H1 (cell line): ENCODE results near the gene ITPR3. TPM values are rescaled to one million over a fixed set of nuclear protein-coding genes. Genes with fewer than 3 reads are reported as not detected.

ENCODE experiments used
- CTCF ChIA-PET: fragments of 300-600 bp; sonication (Branson Sonifier 250); formaldehyde crosslinking; loops from one replicate; lab custom pipeline; 2021; ENCODE audit not compliant: partially characterized antibody; lab: Charles Lee
- POLR2A ChIA-PET: fragments of 300-600 bp; sonication (Branson Sonifier 250); formaldehyde crosslinking; loops from one replicate; lab custom pipeline; 2021; ENCODE audit warnings: inconsistent platforms; ENCODE audit not compliant: partially characterized antibody; lab: Charles Lee
- DNase-seq, 2 experiments: peaks; one replicate each; pipeline versions ENCODE4 v3.0.0 to v3.0.0-alpha.2; 2010 to 2022; ENCODE audit warnings: low spot score in 2 of 2, low read depth in 1 of 2, mixed read lengths in 1 of 2
- FAIRE-seq: peaks from 2 replicates; lab custom pipeline; 2011; peaks lifted over from hg19 to GRCh38; lab: Jason Lieb, UNC
- H2AFZ ChIP-seq: 2 replicates; pipeline ENCODE4 v1.8.1; 2012; ENCODE audit warnings: low read length, inconsistent platforms
- H2AK5ac ChIP-seq: 2 replicates; pipeline ENCODE4 v1.6.1; 2013; ENCODE audit warnings: low read depth, low read length
- H2BK120ac ChIP-seq: replicated peaks from 2 replicates; pipeline ENCODE3; 2013; ENCODE audit warnings: low read depth, low read length, inconsistent platforms
- H2BK12ac ChIP-seq: 2 replicates; pipeline ENCODE4 v1.6.1; 2013; ENCODE audit warnings: low read depth, low read length
- H2BK15ac ChIP-seq: 2 replicates; pipeline ENCODE4 v1.6.1; 2013; ENCODE audit warnings: low read length
- H2BK20ac ChIP-seq: 2 replicates; pipeline ENCODE4 v1.6.1; 2013; ENCODE audit warnings: low read length
- H2BK5ac ChIP-seq: 2 replicates; pipeline ENCODE4 v1.6.1; 2013; ENCODE audit warnings: low read depth, low read length
- H3K14ac ChIP-seq: 2 replicates; pipeline ENCODE4 v1.6.1; 2013; ENCODE audit warnings: inconsistent platforms; ENCODE audit not compliant: insufficient read length
- H3K18ac ChIP-seq: 2 replicates; pipeline ENCODE4 v1.6.1; 2013; ENCODE audit warnings: low read length; ENCODE audit errors: extremely low read depth
- H3K23ac ChIP-seq: 2 replicates; pipeline ENCODE4 v1.6.1; 2013; ENCODE audit warnings: inconsistent platforms; ENCODE audit not compliant: insufficient read length
- H3K23me2 ChIP-seq: 2 replicates; pipeline ENCODE4 v1.6.1; 2013; ENCODE audit warnings: low read depth, low read length
- H3K27ac ChIP-seq: 2 replicates; pipeline ENCODE4 v1.6.1; 2011; ENCODE audit warnings: low read depth, low read length, inconsistent platforms
- H3K27me3 ChIP-seq, 4 experiments: replicated peaks in 1 of 4; 1 replicate in 1 of 4; 2 replicates in 3 of 4; pipeline versions ENCODE4 v1.6.1 to v1.8.1; 2011 to 2013; ENCODE audit warnings: low read length in 3 of 4, mild to moderate bottlenecking in 3 of 4, inconsistent platforms in 2 of 4, mixed read lengths in 2 of 4, moderate library complexity in 1 of 4; ENCODE audit not compliant: control insufficient read depth in 3 of 4, insufficient read depth in 3 of 4; ENCODE audit errors: extremely low read depth in 1 of 4
- H3K36me3 ChIP-seq, 4 experiments: 2 replicates each; pipeline versions ENCODE4 v1.6.1 to v1.8.1; 2011 to 2013; ENCODE audit warnings: mild to moderate bottlenecking in 4 of 4, low read length in 3 of 4, moderate library complexity in 2 of 4, control low read depth in 1 of 4, inconsistent platforms in 1 of 4; ENCODE audit not compliant: insufficient read depth in 4 of 4, control insufficient read depth in 2 of 4
- H3K4ac ChIP-seq: replicated peaks from 2 replicates; pipeline ENCODE3; 2013; ENCODE audit warnings: low read length, low read depth, mixed read lengths, inconsistent platforms; ENCODE audit not compliant: insufficient read length
- H3K4me1 ChIP-seq, 4 experiments: replicated peaks in 1 of 4; 1 replicate in 1 of 4; 2 replicates in 3 of 4; pipeline versions ENCODE4 v1.6.1 to v1.8.1; 2011 to 2013; ENCODE audit warnings: low read length in 3 of 4, inconsistent platforms in 2 of 4, mixed read lengths in 1 of 4; ENCODE audit not compliant: insufficient read depth in 4 of 4, control insufficient read depth in 3 of 4
- H3K4me2 ChIP-seq, 2 experiments: 2 replicates each; pipeline versions ENCODE4 v1.6.1 to v1.8.1; 2011 to 2013; ENCODE audit warnings: low read depth in 2 of 2, low read length in 2 of 2, control low read depth in 1 of 2, inconsistent platforms in 1 of 2, mild to moderate bottlenecking in 1 of 2; ENCODE audit not compliant: insufficient read depth in 1 of 2
- H3K4me3 ChIP-seq, 4 experiments: fragments of 200-600, 300-600 bp in 1 of 4; sonication (generic), shearing (Covaris generic), sonication (Bioruptor Twin) in 1 of 4; 2 replicates each; pipeline versions ENCODE4 v1.5.1 to v1.8.1; 2011 to 2016; ENCODE audit warnings: low read length in 4 of 4, low read depth in 3 of 4, control low read depth in 2 of 4, inconsistent platforms in 2 of 4, mild to moderate bottlenecking in 2 of 4, mixed read lengths in 1 of 4, moderate library complexity in 1 of 4; ENCODE audit not compliant: insufficient read depth in 2 of 4; ENCODE audit errors: extremely low read depth in 1 of 4
- H3K56ac ChIP-seq: replicated peaks from 2 replicates; pipeline ENCODE3; 2013; ENCODE audit warnings: low read depth, mild to moderate bottlenecking, mixed read lengths, low read length, inconsistent platforms; ENCODE audit not compliant: insufficient read length
- H3K79me1 ChIP-seq: 2 replicates; pipeline ENCODE4 v1.6.1; 2013; ENCODE audit warnings: low read depth, low read length, control low read depth
- H3K79me2 ChIP-seq, 2 experiments: 2 replicates each; pipeline versions ENCODE4 v1.6.1 to v1.8.1; 2012 to 2013; ENCODE audit warnings: low read length in 2 of 2, mild to moderate bottlenecking in 2 of 2, inconsistent platforms in 1 of 2; ENCODE audit not compliant: insufficient read depth in 2 of 2, control insufficient read depth in 1 of 2
- H3K9ac ChIP-seq, 4 experiments: replicated peaks in 1 of 4; 1 replicate in 1 of 4; 2 replicates in 3 of 4; pipeline versions ENCODE4 v1.6.1 to v1.8.1; 2011 to 2013; ENCODE audit warnings: low read depth in 3 of 4, low read length in 3 of 4, control low read depth in 2 of 4, mild to moderate bottlenecking in 2 of 4, moderate library complexity in 2 of 4, inconsistent platforms in 1 of 4; ENCODE audit errors: extremely low read depth in 1 of 4
- H3K9me3 ChIP-seq, 2 experiments: 2 replicates each; pipeline versions ENCODE4 v1.6.1 to v1.8.1; 2012 to 2013; ENCODE audit warnings: mild to moderate bottlenecking in 2 of 2, moderate library complexity in 2 of 2, control low read depth in 1 of 2, inconsistent platforms in 1 of 2, low read depth in 1 of 2, low read length in 1 of 2, mixed read lengths in 1 of 2; ENCODE audit not compliant: insufficient read depth in 2 of 2
- H4K20me1 ChIP-seq, 2 experiments: replicated peaks in 1 of 2; 2 replicates each; pipeline versions ENCODE3 to v1.8.1; 2011 to 2013; ENCODE audit warnings: inconsistent platforms in 2 of 2, low read length in 2 of 2, mild to moderate bottlenecking in 1 of 2; ENCODE audit not compliant: insufficient read depth in 2 of 2, control insufficient read depth in 1 of 2
- H4K5ac ChIP-seq: 2 replicates; pipeline ENCODE4 v1.6.1; 2013; ENCODE audit warnings: low read length, low read depth, mixed read lengths, inconsistent platforms; ENCODE audit not compliant: insufficient read length
- H4K8ac ChIP-seq: 2 replicates; pipeline ENCODE4 v1.8.0; 2013; ENCODE audit warnings: mild to moderate bottlenecking, moderate library complexity, low read length, inconsistent platforms; ENCODE audit not compliant: insufficient read depth; ENCODE audit errors: extremely low read depth
- H4K91ac ChIP-seq: replicated peaks from 2 replicates; pipeline ENCODE3; 2013; ENCODE audit warnings: low read length, mixed read lengths, inconsistent platforms; ENCODE audit not compliant: insufficient read length
- ATF2 ChIP-seq: IDR thresholded peaks from 2 replicates; pipeline ENCODE4 v1.6.1; 2012; ENCODE audit warnings: low read length, inconsistent platforms
- CHD1 ChIP-seq: IDR thresholded peaks from 2 replicates; pipeline ENCODE4 v1.6.1; 2012; ENCODE audit warnings: low read depth, low read length, improper control_type of control experiment
- E2F6 ChIP-seq: IDR thresholded peaks from 2 replicates; pipeline ENCODE4 v1.6.1; 2012; ENCODE audit warnings: inconsistent platforms
- JUND ChIP-seq: IDR thresholded peaks from 2 replicates; pipeline ENCODE4 v1.6.1; 2011; ENCODE audit warnings: mild to moderate bottlenecking, improper control_type of control experiment, low read length
- KDM4A ChIP-seq: IDR thresholded peaks from one replicate; pipeline ENCODE4 v1.7.1; 2012; ENCODE audit warnings: low read depth, mild to moderate bottlenecking, moderate library complexity, low read length, inconsistent platforms; ENCODE audit not compliant: severe bottlenecking
- MAX ChIP-seq: IDR thresholded peaks from 2 replicates; pipeline ENCODE4 v1.6.1; 2012; ENCODE audit warnings: inconsistent platforms
- POLR2A ChIP-seq, 2 experiments: IDR thresholded peaks; 1 replicate in 1 of 2; 2 replicates in 1 of 2; pipeline ENCODE4 v1.6.1; 2011; ENCODE audit warnings: low read depth in 2 of 2, low read length in 2 of 2, mild to moderate bottlenecking in 2 of 2; ENCODE audit errors: control extremely low read depth in 1 of 2
- SAP30 ChIP-seq: fragments of 300-600 bp; sonication (generic); IDR thresholded peaks from 2 replicates; pipeline ENCODE4 v1.7.1; 2012; ENCODE audit warnings: low read length, moderate library complexity, mild to moderate bottlenecking, inconsistent platforms; ENCODE audit not compliant: insufficient read depth, insufficient replicate concordance
- SP2 ChIP-seq: IDR thresholded peaks from 2 replicates; pipeline ENCODE4 v1.6.1; 2012; ENCODE audit warnings: mild to moderate bottlenecking, low read length, inconsistent platforms
- SUZ12 ChIP-seq: fragments of 200-600 bp; sonication (generic); IDR thresholded peaks from 2 replicates; pipeline ENCODE4 v1.6.1; 2012; ENCODE audit warnings: mild to moderate bottlenecking, inconsistent platforms, low read length, moderate library complexity, mixed read lengths
- TAF1 ChIP-seq: IDR thresholded peaks from 2 replicates; pipeline ENCODE4 v1.6.1; 2011; ENCODE audit warnings: mild to moderate bottlenecking, low read depth, low read length
- YY1 ChIP-seq: IDR thresholded peaks from 2 replicates; pipeline ENCODE4 v1.6.1; 2011; ENCODE audit warnings: low read depth, mild to moderate bottlenecking, low read length
- WGBS, 2 experiments: shearing (Covaris generic) in 1 of 2; methylation state at CpG; one replicate each; pipeline versions ENCODE4 v1.1.6 to v1.1.7; 2013 to 2015; ENCODE audit warnings: low lambda C conversion rate in 2 of 2, mixed read lengths in 2 of 2, inconsistent platforms in 1 of 2, low coverage in 1 of 2, missing lambda C conversion rate in 1 of 2; ENCODE audit not compliant: insufficient replicate concordance in 2 of 2, insufficient coverage in 1 of 2, insufficient read length in 1 of 2; ENCODE audit errors: extremely low coverage in 1 of 2, missing lambda C conversion rate in 1 of 2; 5-methylcytosine and 5-hydroxymethylcytosine counted together
- polyA plus RNA-seq, 7 experiments: library from polyadenylated mRNA; depleted of rRNA in 3 of 7; stranded (reverse) in 5 of 7; unstranded in 2 of 7; fragments of >200 nt in 5 of 7; fragments of 200-250 nt in 2 of 7; gene quantifications; 1 replicate in 5 of 7; 2 replicates in 1 of 7; 4 replicates in 1 of 7; pipeline versions ENCODE4 v1.2.1 to v1.2.3, GENCODE V29; 2011 to 2013; ENCODE audit warnings: missing spikeins in 2 of 7, mixed read lengths in 2 of 7
- total RNA-seq: library from RNA; stranded (reverse); fragmentation: NEBNext Ultra II Directional; extraction: Animal tissue kit (Norgen Biotek cat#: 25700); gene quantifications from 2 replicates; pipeline ENCODE4 v1.2.1, GENCODE V29; 2021

The ITPR3 gene
- total and polyA plus RNA-seq, 2 of the 8 experiments (the other 6 are each of a cell fraction or from before 2014, with no cell fraction given) = 29.1 to 45.7 TPM

- peaks cover 7 to 23% (median 14%) of the 10 kb centered on the region in 4 experiments for H3K4me1 ChIP-seq
- no peak overlapping the region for H3K23ac ChIP-seq
- H3K56ac ChIP-seq = no peak overlapping the region
- H2BK12ac ChIP-seq = no peak overlapping the region
- no peak overlapping the region for H3K4ac ChIP-seq
- H3K4me3 ChIP-seq = no peak overlapping the region
- H4K5ac ChIP-seq = no peak overlapping the region
- peaks cover 7% of the 10 kb centered on the region; the same call in 1 of the 2 replicates for H3K23me2 ChIP-seq
- H3K18ac ChIP-seq = no peak overlapping the region
- H2AFZ ChIP-seq = no peak overlapping the region
- peaks cover 6% of the 10 kb centered on the region for H3K79me1 ChIP-seq
- 94% methylated on average over 3 of the region's 3 CpGs; no CpG with 5 or more reads in 1 of the 2 experiments for WGBS, 2 experiments
- H3K27me3 ChIP-seq = no peaks in the 10 kb centered on the region; a peak in 2 of 7 replicates
- no peak overlapping the region for H4K8ac ChIP-seq
- TF ChIP-seq SP2 (no peak), E2F6 (no peak), MAX (no peak), TAF1 (no peak), CHD1 (no peak), KDM4A (no peak), YY1 (no peak), SAP30 (no peak), JUND (no peak), SUZ12 (no peak), ATF2 (no peak), POLR2A (IDR thresholded peaks at IDR 0.05; ENCODE audit: control extremely low read depth in 1 of 2, low read depth in 2 of 2, low read length in 2 of 2) (no peak)
- TF ChIP-seq, all 59 proteins: peak for 0
- H3K14ac ChIP-seq = no peak overlapping the region
- CTCF ChIA-PET = interaction anchor here (1.0 to 1.2 kb wide), 3 partner anchors 27 to 67 kb away, joined by 3 to 4 read pairs (median 4); no protein-coding TSS in a partner anchor
- H3K79me2 ChIP-seq = peaks cover 6 to 12% of the 10 kb centered on the region in 2 experiments; a peak in 2 of 4 replicates
- H3K9me3 ChIP-seq = no peaks in the 10 kb centered on the region
- H2BK15ac ChIP-seq = no peak overlapping the region
- peaks cover 3 to 16% of the 10 kb centered on the region in 2 experiments for H4K20me1 ChIP-seq
- DNase-seq (no peak), FAIRE-seq (no peak)
- POLR2A ChIA-PET = no interaction called here
- H3K9ac ChIP-seq = no peak overlapping the region
- no peak overlapping the region for H3K27ac ChIP-seq
- H2AK5ac ChIP-seq = no peak overlapping the region
- no peak overlapping the region for H3K4me2 ChIP-seq
- H4K91ac ChIP-seq = no peak overlapping the region
- H2BK20ac ChIP-seq = no peak overlapping the region
- H2BK5ac ChIP-seq = no peak overlapping the region
- H3K36me3 ChIP-seq = peaks cover 0 to 5% (median 0%) of the 10 kb centered on the region in 4 experiments; a peak in 2 of 8 replicates
- H2BK120ac ChIP-seq = no peak overlapping the region
These were observed 17.4 kb downstream of the ITPR3 start for GRCh38 chr6:33638556-33638955.
